HCT116 (cell line): ENCODE measurements around the gene ANAPC2. TPM values are rescaled to one million over a fixed set of nuclear protein-coding genes. Genes with fewer than 3 reads are reported as not detected.
A peak's percentile ranks its signal among the peaks of the same experiment; 100 is the strongest.

ENCODE experiments used
- ATAC-seq: fragments of 200-7000 bp; cut with Tn5 transposase; 2 replicates; pipeline ENCODE4 v1.9.1; 2020; ENCODE audit warnings: mild to moderate bottlenecking, moderate library complexity
- BruUV-seq: library from RNA; stranded (reverse); fragments of 400-500 nt; replicated peaks from 2 replicates; lab custom pipeline; 2021; lab: Mats Ljungman, UMichigan
- CTCF ChIA-PET: fragments of 300-600 bp; sonication (Branson Sonifier 250); formaldehyde crosslinking; loops from one replicate; lab custom pipeline; 2021; ENCODE audit warnings: antibody characterized with exemption; lab: Charles Lee
- POLR2A ChIA-PET: fragments of 300-600, 350-600 bp; sonication (Branson Sonifier 250); formaldehyde crosslinking; loops from one replicate; lab custom pipeline; 2021; ENCODE audit warnings: antibody characterized with exemption; lab: Charles Lee
- RAD21 ChIA-PET, 2 experiments: fragments of 300-600 bp; sonication (Branson Sonifier 250); formaldehyde crosslinking; loops; one replicate each; lab custom pipeline; 2023; ENCODE audit warnings: low total read pairs in 2 of 2; ENCODE audit not compliant: uncharacterized antibody in 2 of 2, unreplicated experiment in 2 of 2, low non-redundant PET in 1 of 2; lab: Charles Lee
- DNase-seq: peaks from one replicate; pipeline ENCODE4 v3.0.0-alpha.2; 2010; ENCODE audit warnings: low read depth, low spot score
- H2AFZ ChIP-seq: fragments of 200-600 bp; shearing (Covaris generic), sonication (generic); 2 replicates; pipeline ENCODE4 v1.6.1; 2017; ENCODE audit warnings: low read depth, mixed run types, mixed read lengths, antibody characterized with exemption, low read length; ENCODE audit not compliant: poor library complexity, severe bottlenecking
- H3K27ac ChIP-seq: 2 replicates; pipeline ENCODE4 v1.5.1; 2012; ENCODE audit warnings: low read depth, low read length
- H3K27me3 ChIP-seq: fragments of 200-600 bp; sonication (generic); 2 replicates; pipeline ENCODE4 v1.6.1; 2016; ENCODE audit warnings: mixed run types, low read length, mixed read lengths; ENCODE audit not compliant: insufficient read depth
- H3K36me3 ChIP-seq, 2 experiments: fragments of 200-500 bp in 1 of 2; fragments of 200-600 bp in 1 of 2; sonication (Bioruptor generic) in 1 of 2; sonication (generic) in 1 of 2; 2 replicates each; pipeline versions ENCODE4 v1.5.1 to v1.6.1; 2014 to 2016; ENCODE audit warnings: low read length in 2 of 2, inconsistent platforms in 1 of 2, mixed read lengths in 1 of 2, mixed run types in 1 of 2; ENCODE audit not compliant: insufficient read depth in 2 of 2, control insufficient read depth in 1 of 2
- H3K4me1 ChIP-seq, 2 experiments: fragments of 200-600 bp in 1 of 2; sonication (generic) in 1 of 2; 2 replicates each; pipeline versions ENCODE4 v1.5.1 to v1.6.1; 2012 to 2017; ENCODE audit warnings: low read length in 2 of 2, inconsistent platforms in 1 of 2, mild to moderate bottlenecking in 1 of 2, mixed read lengths in 1 of 2, mixed run types in 1 of 2, moderate library complexity in 1 of 2; ENCODE audit not compliant: insufficient read depth in 2 of 2, control insufficient read depth in 1 of 2
- H3K4me2 ChIP-seq: fragments of 200-600 bp; sonication (generic); 2 replicates; pipeline ENCODE4 v1.6.1; 2017; ENCODE audit warnings: mixed run types, low read length, mixed read lengths
- H3K4me3 ChIP-seq, 2 experiments: fragments of 200-600 bp in 1 of 2; sonication (generic) in 1 of 2; replicated peaks in 1 of 2; 2 replicates each; pipeline ENCODE4 v1.5.1; 2011 to 2016; ENCODE audit warnings: low read length in 2 of 2, control low read depth in 1 of 2, low read depth in 1 of 2, mild to moderate bottlenecking in 1 of 2, mixed read lengths in 1 of 2, mixed run types in 1 of 2
- H3K79me2 ChIP-seq: fragments of 200-600 bp; sonication (generic); 2 replicates; pipeline ENCODE4 v1.6.1; 2017; ENCODE audit warnings: mild to moderate bottlenecking, mixed run types, low read length, moderate library complexity, mixed read lengths; ENCODE audit not compliant: insufficient read depth
- H3K9ac ChIP-seq: fragments of 200-600 bp; sonication (generic); 2 replicates; pipeline ENCODE4 v1.6.1; 2016; ENCODE audit warnings: low read length, mixed read lengths
- H3K9me2 ChIP-seq: fragments of 200-600 bp; sonication (generic), shearing (Covaris generic); 2 replicates; pipeline ENCODE4 v1.6.1; 2017; ENCODE audit warnings: mixed run types, mild to moderate bottlenecking, moderate library complexity; ENCODE audit not compliant: insufficient read depth
- H3K9me3 ChIP-seq, 2 experiments: fragments of 200-500 bp in 1 of 2; fragments of 200-600 bp in 1 of 2; sonication (Bioruptor generic) in 1 of 2; sonication (generic) in 1 of 2; 2 replicates each; pipeline ENCODE4 v1.6.1; 2014 to 2017; ENCODE audit warnings: low read length in 2 of 2, mixed read lengths in 2 of 2, inconsistent platforms in 1 of 2, low read depth in 1 of 2, mild to moderate bottlenecking in 1 of 2, mixed run types in 1 of 2, moderate library complexity in 1 of 2; ENCODE audit not compliant: control insufficient read depth in 1 of 2, insufficient read depth in 1 of 2
- H4K20me1 ChIP-seq: fragments of 200-600 bp; sonication (generic), shearing (Covaris generic); 2 replicates; pipeline ENCODE4 v1.6.1; 2017; ENCODE audit warnings: mixed run types, mild to moderate bottlenecking, moderate library complexity; ENCODE audit not compliant: insufficient read depth
- intact Hi-C: fragments of 100-400 bp; cut with micrococcal nuclease; formaldehyde crosslinking; loops from 2 replicates; pipeline ENCODE4 v1.10.0; 2022
- total RNA-seq: library from RNA; stranded (reverse); gene quantifications from one replicate; pipeline ENCODE4 v1.2.1, GENCODE V29; 2021; ENCODE audit not compliant: unreplicated experiment
- TF ChIP-seq, protein P1 (sequence below): IDR thresholded peaks from 2 replicates; pipeline ENCODE4 v1.6.1; 2011; ENCODE audit warnings: mild to moderate bottlenecking, low read length, moderate library complexity; ENCODE audit not compliant: insufficient replicate concordance; ENCODE audit errors: extremely low read depth

ANAPC2 gene
- total RNA-seq, 1 experiment from 2014 or later: 75.5 TPM

GRCh38 chr9:137227853-137228505, 39.6 kb upstream of the ANAPC2 start:
- POLR2A ChIA-PET: interaction anchor here (0.9 to 2.5 kb wide), 7 partner anchors 9 to 98 kb away, joined by 3 to 16 read pairs (median 3); partner anchors contain the start of genes ANAPC2, SSNA1, TPRN and TUBB4B
- H3K4me2 ChIP-seq: peak overlapping the region; percentile 99
- H2AFZ ChIP-seq: no peak overlapping the region

More at GRCh38 chr9:137227853-137228505, 39.6 kb upstream of the ANAPC2 start:
- BruUV-seq: no TSS peak
- H3K27me3 ChIP-seq: no peaks in the 10 kb centered on the region
- intact Hi-C loops: loop anchor here (1.0 to 10.0 kb wide), 4 partner anchors 41 to 443 kb away; partner anchors contain the start of genes ANAPC2, NPDC1 and SSNA1
- DNase-seq (no peak), ATAC-seq (no peak)
- peak overlapping the region; percentile 97; the same call in 1 of the 2 replicates for H3K9ac ChIP-seq
- H3K36me3 ChIP-seq: no peaks in the 10 kb centered on the region
- H3K4me1 ChIP-seq: peaks cover 44 to 61% of the 10 kb centered on the region in 2 experiments
- no peaks in the 10 kb centered on the region for H3K79me2 ChIP-seq
- TF ChIP-seq, protein P1, sequence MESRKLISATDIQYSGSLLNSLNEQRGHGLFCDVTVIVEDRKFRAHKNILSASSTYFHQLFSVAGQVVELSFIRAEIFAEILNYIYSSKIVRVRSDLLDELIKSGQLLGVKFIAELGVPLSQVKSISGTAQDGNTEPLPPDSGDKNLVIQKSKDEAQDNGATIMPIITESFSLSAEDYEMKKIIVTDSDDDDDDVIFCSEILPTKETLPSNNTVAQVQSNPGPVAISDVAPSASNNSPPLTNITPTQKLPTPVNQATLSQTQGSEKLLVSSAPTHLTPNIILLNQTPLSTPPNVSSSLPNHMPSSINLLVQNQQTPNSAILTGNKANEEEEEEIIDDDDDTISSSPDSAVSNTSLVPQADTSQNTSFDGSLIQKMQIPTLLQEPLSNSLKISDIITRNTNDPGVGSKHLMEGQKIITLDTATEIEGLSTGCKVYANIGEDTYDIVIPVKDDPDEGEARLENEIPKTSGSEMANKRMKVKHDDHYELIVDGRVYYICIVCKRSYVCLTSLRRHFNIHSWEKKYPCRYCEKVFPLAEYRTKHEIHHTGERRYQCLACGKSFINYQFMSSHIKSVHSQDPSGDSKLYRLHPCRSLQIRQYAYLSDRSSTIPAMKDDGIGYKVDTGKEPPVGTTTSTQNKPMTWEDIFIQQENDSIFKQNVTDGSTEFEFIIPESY: no peak
- no peaks in the 10 kb centered on the region for H4K20me1 ChIP-seq
- RAD21 ChIA-PET: interaction anchor here (0.6 to 1.9 kb wide), 8 partner anchors 14 to 181 kb away, joined by 3 to 9 read pairs (median 4); partner anchors contain the start of genes ANAPC2 (in 2 of the 2) and SSNA1 (in 2 of the 2)
- H3K9me3 ChIP-seq: no peaks in the 10 kb centered on the region
- no peaks in the 10 kb centered on the region for H3K9me2 ChIP-seq
- peak overlapping the region; percentile 88 for H3K27ac ChIP-seq
- H3K4me3 ChIP-seq: peak overlapping the region in 1 of 2 experiments; percentile 48; a peak in 3 of 4 replicates
- CTCF ChIA-PET: interaction anchor here (0.6 to 4.7 kb wide), 18 partner anchors 9 to 199 kb away, joined by 3 to 43 read pairs (median 6); partner anchors contain the start of genes ANAPC2, LRRC26, SAPCD2 and SSNA1
